Transverse colon (tissue), 4 donors: ENCODE measurements around the gene RPIA. TPM values are rescaled to one million over a fixed set of nuclear protein-coding genes. Genes with fewer than 3 reads are reported as not detected.
"Not testable (repeated sequence)": the region's sequence is repeated elsewhere in the genome, so short reads cannot be mapped to it uniquely, and the experiment has no call there.

Experiments used
- DNase-seq: peaks from one replicate; pipeline ENCODE4 v3.0.0-alpha.2; 2019
- H3K27ac ChIP-seq, 4 donors: fragments of 200-600 bp; sonication (generic); 2 replicates each; pipeline ENCODE4 v1.5.1; 2016 to 2018; ENCODE audit warnings: inconsistent platforms in 4 of 4
- H3K27me3 ChIP-seq: fragments of 200-600 bp; sonication (generic); 2 replicates; pipeline ENCODE4 v1.5.1; 2017; ENCODE audit warnings: inconsistent platforms
- H3K36me3 ChIP-seq, 4 donors: fragments of 200-600 bp; sonication (generic); 2 replicates each; pipeline ENCODE4 v1.5.1; 2017 to 2019; ENCODE audit warnings: inconsistent platforms in 4 of 4
- H3K4me1 ChIP-seq, 4 donors: fragments of 200-600 bp; sonication (generic); 2 replicates each; pipeline ENCODE4 v1.5.1; 2017 to 2020; ENCODE audit warnings: inconsistent platforms in 4 of 4
- H3K4me3 ChIP-seq, 4 donors: fragments of 200-600 bp; sonication (generic); 1 replicate in 1 of 4; 2 replicates in 3 of 4; pipeline versions ENCODE4 v1.5.1 to v1.6.1; 2017 to 2019; ENCODE audit warnings: inconsistent platforms in 4 of 4
- H3K9me3 ChIP-seq, 2 donors: fragments of 200-600 bp; sonication (generic); 2 replicates each; pipeline ENCODE4 v1.5.1; 2017 to 2019; ENCODE audit warnings: inconsistent platforms in 2 of 2
- CTCF ChIP-seq, 5 experiments: fragments of 200-600 bp in 3 of 5; fragments of 450-650 bp in 2 of 5; sonication (generic) in 3 of 5; IDR thresholded peaks; 1 replicate in 2 of 5; 2 replicates in 3 of 5; pipeline ENCODE4 v1.5.1; 2016 to 2017; ENCODE audit warnings: antibody characterized with exemption in 5 of 5, inconsistent platforms in 3 of 5, mild to moderate bottlenecking in 2 of 5, moderate library complexity in 1 of 5
- EP300 ChIP-seq: sonication (generic); formaldehyde crosslinking; IDR thresholded peaks from one replicate; pipeline ENCODE4 v1.6.1; 2017; ENCODE audit warnings: antibody characterized with exemption, low read depth
- POLR2A ChIP-seq: fragments of 450-650 bp; IDR thresholded peaks from one replicate; pipeline ENCODE4 v1.6.1; 2016; ENCODE audit warnings: antibody characterized with exemption, mild to moderate bottlenecking, moderate library complexity
- POLR2AphosphoS5 ChIP-seq, 3 donors: sonication (generic); formaldehyde crosslinking; IDR thresholded peaks; one replicate each; pipeline ENCODE4 v1.6.1; 2016; ENCODE audit warnings: antibody characterized with exemption in 3 of 3
- WGBS, 2 donors: methylation state at CpG; one replicate each; pipeline ENCODE4 v1.1.5; 2018; ENCODE audit warnings: low coverage in 1 of 2; 5-methylcytosine and 5-hydroxymethylcytosine counted together
- in situ Hi-C, 4 donors: fragments of 200-750 bp; cut with MboI; loops; one replicate each; pipeline versions ENCODE4 v1.15.0 to v1.15.1; 2017; ENCODE audit warnings: low sequenced_read_pairs in 3 of 4, low pct_ligation_motif_present in 1 of 4, low pct_unique_long_range_greater_than_20kb in 1 of 4
- intact Hi-C: fragments of 100-400 bp; cut with DNase I; formaldehyde crosslinking; loops from one replicate; pipeline ENCODE4 v1.15.1; 2023; ENCODE audit warnings: low total_unique reads
- total RNA-seq, 4 donors: library from RNA; depleted of rRNA; stranded (reverse); fragments of >200 nt; gene quantifications; one replicate each; pipeline ENCODE4 v1.1.0, GENCODE V29; 2016

The RPIA gene
- total RNA-seq, 4 donors from 2014 or later = 2.2 to 20.8 (median 9.7) TPM

GRCh38 chr2:88755836-88756235, 64.4 kb downstream of the RPIA start:
- TF ChIP-seq CTCF (IDR thresholded peaks at IDR 0.05) = no peak
- intact Hi-C loops (no loop called here), in situ Hi-C loops (no loop called here)
- Histone ChIP-seq H3K27ac (peak overlapping the region in 2 of 4 donors; percentile 41 to 66), H3K36me3 (peaks cover 0 to 6% (median 0%) of the 10 kb centered on the region in 4 donors), H3K27me3 (no peaks in the 10 kb centered on the region), H3K4me3 (no peak overlapping the region), H3K4me1 (no peaks in the 10 kb centered on the region), H3K9me3 (peaks cover 10 to 15% of the 10 kb centered on the region in 2 donors)
- no peak for DNase-seq
- 90% methylated on average over 3 of the region's 3 CpGs; no CpG with 5 or more reads in 1 of the 2 donors for WGBS, 2 donors

- no peak overlapping the region for H3K4me3 ChIP-seq
- no peak for DNase-seq
- no peaks in the 10 kb centered on the region for H3K4me1 ChIP-seq
- intact Hi-C loops (no loop called here), in situ Hi-C loops (no loop called here)
- H3K9me3 ChIP-seq = peaks cover 10 to 15% of the 10 kb centered on the region in 2 donors
- TF ChIP-seq POLR2AphosphoS5 (IDR thresholded peaks at IDR 0.05) (no peak), POLR2A (no peak), CTCF (IDR thresholded peaks at IDR 0.05) (no peak), EP300 (no peak)
- H3K27ac ChIP-seq = no peak overlapping the region
- no peaks in the 10 kb centered on the region for H3K36me3 ChIP-seq
- WGBS, 2 donors = 100% methylated on average over 8 of the region's 8 CpGs; no CpG with 5 or more reads in 1 of the 2 donors
- no peaks in the 10 kb centered on the region for H3K27me3 ChIP-seq
Observed at GRCh38 chr2:88757025-88757424, 65.6 kb downstream of the RPIA start.

GRCh38 chr2:88758702-88759101, 67.2 kb downstream of the RPIA start:
- in situ Hi-C loops, DNase-seq, intact Hi-C loops, H3K27ac ChIP-seq, H3K27me3 ChIP-seq, H3K4me3 ChIP-seq, H3K4me1 ChIP-seq, H3K36me3 ChIP-seq: not testable (repeated sequence)
- H3K9me3 ChIP-seq = peaks cover 10 to 15% of the 10 kb centered on the region in 2 donors
- 88 to 96% methylated on average over 2 of the region's 2 CpGs for WGBS, 2 donors

GRCh38 chr2:88760819-88761598, 69.5 kb downstream of the RPIA start:
- peaks cover 27% of the 10 kb centered on the region for H3K27me3 ChIP-seq
- WGBS, 2 donors = 67 to 70% methylated on average over 1 to 2 of the region's 2 CpGs
- in situ Hi-C loops = no loop called here
- no peaks in the 10 kb centered on the region for H3K36me3 ChIP-seq
- no peak overlapping the region for H3K4me3 ChIP-seq
- H3K4me1 ChIP-seq = peaks cover 0 to 12% (median 9%) of the 10 kb centered on the region in 4 donors
- intact Hi-C loops = no loop called here
- no peak for TF ChIP-seq EP300
- TF ChIP-seq CTCF (IDR thresholded peaks at IDR 0.05) = no peak
- TF ChIP-seq POLR2AphosphoS5 (IDR thresholded peaks at IDR 0.05) = no peak
- no peak for TF ChIP-seq POLR2A
- DNase-seq = no peak
- H3K9me3 ChIP-seq = peaks cover 10 to 15% of the 10 kb centered on the region in 2 donors
- no peak overlapping the region for H3K27ac ChIP-seq
